Measurements from ENCODE around the gene FAM50A.
"Not testable (repeated sequence)": the region's sequence is repeated elsewhere in the genome, so short reads cannot be mapped to it uniquely, and the experiment has no call there.

FAM50A gene

DNA sequence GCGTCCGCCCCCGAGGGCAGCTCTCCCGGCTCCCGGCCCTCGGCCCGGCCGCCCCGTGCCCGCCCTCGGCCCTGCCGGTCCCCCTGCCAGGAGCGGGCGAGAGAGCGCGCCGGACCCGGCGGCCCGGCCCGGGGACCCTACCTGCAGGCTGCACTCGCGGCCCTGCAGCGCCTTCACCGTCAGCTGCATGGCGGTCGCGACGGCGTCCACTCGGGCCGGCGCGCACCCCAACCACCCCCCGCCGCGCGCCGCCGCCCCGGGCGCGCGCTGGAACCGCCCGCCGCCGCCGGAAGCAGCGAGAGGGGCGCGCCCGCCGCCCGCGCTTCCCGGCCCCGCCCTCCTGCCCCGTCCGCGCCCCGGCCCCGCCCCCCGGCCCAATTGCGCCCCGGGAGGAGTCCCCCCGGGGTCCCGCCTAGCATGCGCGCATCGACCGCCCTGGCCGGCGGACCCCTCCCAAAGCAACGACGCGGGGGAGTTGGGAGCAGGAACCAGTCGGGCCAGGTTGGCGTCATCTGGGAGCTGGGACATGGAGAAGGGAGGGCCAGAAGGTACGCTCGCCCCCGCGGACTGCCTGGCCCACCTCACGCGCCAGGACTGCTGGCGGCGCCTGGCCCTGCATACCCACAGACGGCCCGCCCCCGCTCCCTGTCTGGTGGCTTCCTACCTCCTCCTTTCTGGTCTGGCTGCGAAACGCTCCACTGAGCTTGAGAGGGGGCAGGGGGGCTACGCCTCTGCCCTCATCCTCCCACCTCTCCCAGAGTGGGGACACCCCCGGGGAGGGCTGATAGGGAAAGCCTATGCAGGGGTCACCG, 42.7 kb downstream of the FAM50A start, which contains the start of gene UBL4A:
Gene UBL4A, minus strand, starts transcription at position 220 of the 812 bp plus-strand sequence. Its CDS starts 31 bp downstream, at position 189.
- peak; percentile 29 for DNase-seq

DNA sequence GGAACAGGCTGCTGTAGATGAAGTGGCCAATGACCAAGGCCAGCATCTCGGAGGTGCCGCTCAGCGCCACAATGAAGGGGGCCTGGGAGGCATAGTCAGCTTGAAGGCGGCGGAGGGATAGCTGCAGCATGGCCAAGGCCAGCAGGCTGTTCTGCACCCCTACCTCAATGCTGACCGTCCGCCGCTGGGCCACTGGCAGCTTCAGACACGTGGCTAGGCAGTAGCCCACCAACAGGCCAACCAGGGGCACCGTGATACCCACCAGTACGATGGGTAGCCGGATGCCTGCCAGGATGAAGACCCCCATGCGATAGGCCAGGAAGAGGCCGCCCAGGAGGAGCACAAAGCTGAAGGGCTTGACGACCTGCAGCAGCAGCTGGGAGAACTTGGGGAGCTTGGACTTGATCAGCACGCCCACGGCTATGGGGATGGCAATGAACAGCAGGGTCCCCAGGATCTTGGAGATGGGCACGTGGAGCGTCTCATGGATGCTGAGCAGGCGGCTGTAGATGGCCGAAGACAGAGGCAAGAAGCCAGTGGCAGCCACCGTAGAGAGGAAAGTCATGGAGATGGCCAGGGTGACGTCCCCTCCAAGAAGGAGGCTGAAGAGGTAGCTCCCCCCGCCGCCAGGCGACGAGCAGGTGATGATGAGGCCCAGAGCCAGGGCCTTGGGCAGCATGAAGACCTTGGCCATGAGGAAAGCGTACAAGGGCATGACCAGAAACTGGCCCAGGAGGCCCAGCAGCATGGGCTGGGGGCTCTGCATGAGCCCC, 43.8 kb downstream of the FAM50A start:
- no peak for DNase-seq

DNA sequence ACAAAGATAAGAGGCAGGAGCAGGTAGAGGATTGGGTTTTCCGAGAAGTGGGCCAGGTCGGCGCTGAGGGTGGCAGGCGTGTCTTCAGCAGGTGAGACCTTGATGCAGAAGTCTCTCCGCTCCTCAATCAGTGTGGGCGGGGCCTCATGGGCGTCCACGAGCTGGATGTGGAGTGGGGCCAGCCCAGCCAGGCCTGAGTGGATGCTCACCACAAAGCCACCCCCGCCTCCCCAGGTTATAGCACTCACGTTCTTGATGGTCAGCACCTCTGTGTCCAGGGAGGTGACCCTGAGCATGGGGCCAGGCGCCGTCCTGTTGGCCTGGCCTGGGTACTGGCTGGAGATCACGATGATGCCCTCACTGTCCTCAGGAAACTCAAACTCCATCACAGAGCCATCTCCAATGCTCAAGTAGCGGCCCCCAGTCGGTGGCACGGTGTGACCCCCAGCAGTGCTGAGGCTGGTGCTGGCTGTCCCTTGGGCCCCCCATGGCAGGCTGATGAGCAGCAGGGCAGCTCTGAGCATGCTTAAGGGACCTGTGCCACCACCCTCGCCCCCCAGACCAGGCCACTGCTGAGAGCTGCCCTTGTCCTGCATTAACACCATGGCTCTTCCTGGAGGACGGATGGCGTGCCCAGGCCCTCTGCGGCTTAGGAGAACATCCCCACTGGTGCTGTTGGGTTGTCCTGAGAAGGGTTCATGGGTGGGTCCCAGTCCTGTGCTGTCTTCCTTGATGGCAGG, 44.6 kb downstream of the FAM50A start:
- no peak for DNase-seq

DNA sequence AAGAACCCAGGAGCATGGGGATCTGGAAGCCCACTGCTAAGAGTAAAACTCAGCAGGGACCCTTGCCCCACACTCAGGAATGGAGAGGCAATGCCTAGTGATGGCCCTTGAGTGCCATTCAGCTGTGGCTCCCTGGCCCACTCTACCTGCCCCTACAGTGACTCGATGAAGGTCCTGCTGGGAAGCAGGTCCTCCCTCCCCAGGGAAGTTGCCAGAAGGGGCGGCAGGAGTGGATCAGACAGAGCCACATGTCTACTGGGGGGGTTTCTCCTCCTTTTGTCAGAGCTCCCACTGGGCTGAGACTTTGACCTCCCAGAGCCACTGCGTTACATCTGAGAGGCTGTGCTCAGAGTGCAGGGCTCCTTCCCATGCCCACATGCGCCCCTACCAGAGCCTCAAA, 45.2 kb downstream of the FAM50A start:
- DNase-seq, result no peak

DNA sequence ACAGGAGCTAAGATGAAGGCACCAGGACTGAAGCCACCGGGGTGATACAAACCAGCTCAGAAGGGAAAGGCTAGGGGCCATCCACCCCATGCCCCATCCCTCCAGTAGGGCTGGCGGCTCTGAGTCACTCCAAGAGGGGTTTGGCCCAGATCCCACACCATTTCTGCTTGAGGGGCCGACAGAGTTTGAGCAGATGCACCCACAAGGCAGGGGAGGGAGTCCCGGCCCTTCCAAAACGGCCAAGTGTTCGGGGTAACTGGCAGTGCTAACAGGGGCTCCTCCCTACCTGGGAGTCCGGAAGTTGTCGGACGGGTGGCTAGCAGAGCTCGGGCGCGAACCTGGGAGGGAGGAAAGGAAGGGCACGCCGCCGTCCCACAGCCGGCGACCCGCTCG, 46.1 kb downstream of the FAM50A start:
- no peak for DNase-seq

DNA sequence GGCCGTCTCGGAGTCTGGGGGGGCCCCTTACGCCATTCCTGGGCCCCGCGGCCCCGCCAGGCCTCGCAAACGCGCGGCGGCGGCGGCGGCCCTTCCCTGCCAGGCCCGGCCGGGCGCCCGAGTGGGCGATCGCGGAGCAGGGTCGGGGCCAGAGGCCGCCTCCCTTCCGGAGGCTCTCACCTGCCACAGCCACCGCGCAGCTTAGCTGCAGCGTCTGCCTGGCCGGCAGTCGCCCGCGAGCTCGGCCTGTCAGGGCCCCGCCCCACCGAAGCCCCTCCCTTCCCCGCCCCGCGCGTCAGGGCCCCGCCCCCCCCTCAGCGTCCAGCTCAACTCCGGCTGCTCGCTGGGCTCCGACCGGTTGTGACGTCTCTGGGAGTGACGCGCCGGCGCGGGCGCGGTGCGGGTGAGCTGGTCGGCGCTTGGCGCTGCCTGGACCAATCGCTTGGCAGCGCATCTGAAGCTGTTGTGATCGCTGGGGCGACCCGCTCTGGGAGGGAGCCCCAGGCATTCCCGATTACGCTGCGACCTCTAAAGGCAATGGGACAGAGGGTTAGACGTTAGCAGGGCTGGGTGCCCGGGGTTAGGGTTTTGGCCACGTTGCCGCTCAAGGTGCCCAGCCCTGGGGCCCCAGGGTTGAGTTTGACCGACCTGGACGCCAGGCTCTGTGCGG, 46.6 kb downstream of the FAM50A start, which contains the start of gene SLC10A3:
Gene SLC10A3, minus strand, starts transcription at position 216 of the 670 bp plus-strand sequence. CDS start 1,689 bp downstream, outside the sequence.
- DNase-seq, result peak; percentile 64

DNA sequence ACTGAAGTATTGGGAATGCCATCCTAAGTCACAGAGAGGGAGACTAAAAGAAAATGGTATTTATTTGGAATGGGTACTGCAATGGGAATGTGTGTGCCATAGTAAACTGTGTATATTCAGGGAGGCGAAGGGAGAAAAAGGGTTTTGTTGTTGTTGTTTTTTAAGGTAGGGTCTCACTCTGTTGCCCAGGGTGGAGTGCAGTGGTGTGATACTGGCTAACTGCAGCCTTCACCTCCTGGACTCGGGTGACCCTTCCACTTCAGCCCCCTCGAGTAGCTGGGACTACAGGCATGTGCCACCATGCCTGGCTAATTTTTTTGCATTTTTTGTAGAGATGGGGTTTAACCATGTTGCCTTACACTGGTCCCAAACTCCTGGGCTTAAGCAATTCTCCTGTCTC, 50.8 kb downstream of the FAM50A start:
- no peak for DNase-seq

DNA sequence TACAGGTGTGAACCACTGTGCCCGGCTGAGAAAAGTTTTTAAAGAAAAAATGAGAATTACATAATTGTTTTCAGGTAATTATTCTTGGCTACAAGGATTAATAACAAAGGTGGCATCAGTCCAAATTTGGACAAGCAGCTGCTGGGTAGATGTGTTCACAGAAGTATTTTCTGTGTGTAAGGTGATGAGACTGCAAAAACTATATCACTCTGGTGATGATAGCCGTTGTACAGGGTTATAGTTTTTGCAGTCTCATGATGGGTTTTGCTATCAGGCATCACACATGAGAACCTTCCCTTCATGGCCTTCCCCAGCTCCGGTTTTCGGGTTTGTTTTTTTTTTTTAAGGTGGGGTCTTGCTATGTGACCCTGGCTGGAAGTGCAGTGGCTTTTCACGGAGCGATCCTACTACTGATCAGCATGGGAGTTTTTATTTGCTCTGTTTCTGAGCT, 51.6 kb downstream of the FAM50A start:
- no peak for DNase-seq

DNA sequence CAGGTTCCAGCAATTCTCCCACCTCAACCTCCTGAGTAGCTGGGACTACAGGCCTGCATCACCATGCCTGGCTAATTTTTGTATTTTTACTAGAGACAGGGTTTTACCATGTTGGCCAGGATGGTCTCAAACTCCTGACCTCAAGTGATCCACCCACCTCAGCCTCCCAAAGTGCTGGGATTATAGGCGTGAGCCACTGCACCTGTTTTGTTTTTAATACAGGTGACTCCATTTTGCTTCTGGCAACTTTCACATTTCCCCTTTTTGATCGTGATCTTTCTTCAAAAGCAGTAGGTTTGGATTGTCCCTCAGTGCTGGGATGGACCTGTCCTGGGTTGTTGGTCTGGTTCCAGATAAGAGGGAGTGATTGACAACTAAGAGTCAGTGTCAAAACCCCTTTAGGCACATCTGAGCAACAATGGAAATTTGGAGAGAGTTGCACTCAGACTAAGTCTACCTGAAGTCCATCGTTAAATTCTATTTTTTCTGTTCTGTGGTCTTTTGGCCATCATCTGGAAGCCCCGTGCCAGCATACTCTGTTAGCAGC, 52.7 kb downstream of the FAM50A start:
- not testable (repeated sequence) for DNase-seq
